ENCODE results near the gene CARMIL3.

Gene CARMIL3

DNA sequence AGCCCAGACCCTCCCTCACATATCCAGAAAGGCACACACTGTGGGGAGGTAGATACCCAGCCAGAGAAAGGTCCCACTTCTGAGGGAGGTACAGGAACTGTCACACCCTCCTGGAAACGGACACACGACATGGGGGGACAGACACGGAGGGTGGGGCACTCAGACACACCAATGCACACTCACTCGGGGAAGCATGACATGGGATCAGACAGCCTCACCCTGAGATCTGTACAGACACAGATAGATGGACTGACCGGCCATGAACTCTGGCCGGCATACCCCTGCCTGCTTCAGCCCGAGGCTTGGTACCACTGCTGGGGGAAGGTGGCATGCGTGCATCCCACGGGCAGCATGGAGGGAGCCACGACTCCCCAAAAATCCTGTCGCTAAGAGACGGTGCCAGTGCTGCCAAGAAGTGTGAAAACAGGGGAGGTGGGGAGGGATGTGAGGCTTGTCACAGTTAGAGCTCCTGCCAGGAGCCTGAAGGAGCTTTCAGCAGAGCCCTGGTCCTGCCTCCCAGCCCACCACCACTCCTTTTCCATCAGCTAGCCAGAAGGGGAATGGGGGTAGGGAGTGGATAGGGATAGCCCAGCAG, 20.1 kb downstream of the CARMIL3 start:
- DNase-seq, result no peak
- in situ Hi-C loops (cut with MboI; ENCODE audit: low pct_unique_long_range_greater_than_20kb, low sequenced_read_pairs), result no loop called here

DNA sequence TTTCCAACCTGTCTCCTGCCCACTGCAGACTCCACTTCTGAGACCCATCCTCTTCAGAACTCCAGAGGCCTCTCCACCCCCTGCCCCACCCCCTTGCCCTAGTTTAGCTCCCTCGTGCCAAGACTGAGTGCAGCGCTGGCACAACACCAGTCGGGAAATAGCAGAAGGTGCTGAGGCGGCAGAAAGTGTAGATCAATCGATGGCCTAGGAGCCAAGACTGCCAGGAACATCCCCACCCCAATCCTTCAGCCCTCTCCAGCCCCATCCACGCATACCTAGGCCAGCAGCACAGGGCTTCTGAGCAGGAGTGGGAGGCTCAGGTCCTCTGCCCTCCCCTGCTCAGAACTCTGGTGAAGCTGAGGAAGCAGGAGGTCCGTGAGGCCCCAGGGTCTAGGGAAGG, 20.6 kb downstream of the CARMIL3 start:
- in situ Hi-C loops (cut with MboI; ENCODE audit: low pct_unique_long_range_greater_than_20kb, low sequenced_read_pairs), result no loop called here
- DNase-seq, result no peak

DNA sequence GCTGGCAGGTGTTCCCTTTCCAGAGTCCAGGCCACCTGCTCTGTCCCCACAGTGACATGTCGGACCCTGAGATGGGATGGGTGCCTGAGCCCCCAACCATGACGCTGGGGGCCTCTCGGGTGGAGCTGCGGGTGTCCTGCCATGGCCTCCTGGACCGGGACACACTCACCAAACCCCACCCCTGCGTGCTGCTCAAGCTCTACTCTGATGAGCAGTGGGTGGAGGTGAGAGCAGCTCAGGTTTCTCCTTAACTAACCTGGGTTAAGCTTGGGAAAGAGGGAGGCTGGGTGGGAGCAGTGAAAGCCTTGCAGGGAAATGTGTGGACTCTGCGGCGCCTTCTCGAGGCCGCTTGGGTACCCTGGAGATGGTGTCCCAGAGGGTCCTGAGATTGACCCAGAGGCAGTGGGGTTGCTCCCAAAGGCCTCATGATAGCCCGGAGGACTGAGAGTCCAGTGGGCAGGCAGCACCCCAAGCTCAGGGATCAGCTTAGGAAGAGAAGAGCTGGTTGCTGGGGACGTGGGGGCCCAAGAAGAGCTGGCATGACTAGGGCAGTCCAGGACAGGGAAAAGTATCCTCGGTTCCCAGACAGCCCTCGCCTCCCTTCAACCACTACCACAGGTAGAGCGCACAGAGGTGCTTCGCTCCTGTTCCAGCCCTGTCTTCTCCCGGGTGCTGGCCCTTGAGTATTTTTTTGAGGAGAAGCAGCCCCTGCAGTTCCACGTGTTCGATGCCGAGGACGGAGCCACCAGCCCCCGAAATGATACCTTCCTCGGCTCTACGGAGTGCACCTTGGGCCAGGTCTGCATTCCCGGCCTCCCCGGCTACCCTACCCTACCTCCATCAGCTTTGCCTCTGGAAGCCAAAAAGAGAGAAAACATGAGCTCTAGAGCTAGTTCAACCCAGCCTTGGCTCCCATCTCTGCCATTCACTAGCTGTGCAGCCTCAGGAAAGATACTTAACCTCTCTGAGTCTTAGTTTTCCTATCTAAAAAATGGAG, 21.4 kb downstream of the CARMIL3 start:
- in situ Hi-C loops (cut with MboI; ENCODE audit: low pct_unique_long_range_greater_than_20kb, low sequenced_read_pairs), result no loop called here
- DNase-seq, result no peak

DNA sequence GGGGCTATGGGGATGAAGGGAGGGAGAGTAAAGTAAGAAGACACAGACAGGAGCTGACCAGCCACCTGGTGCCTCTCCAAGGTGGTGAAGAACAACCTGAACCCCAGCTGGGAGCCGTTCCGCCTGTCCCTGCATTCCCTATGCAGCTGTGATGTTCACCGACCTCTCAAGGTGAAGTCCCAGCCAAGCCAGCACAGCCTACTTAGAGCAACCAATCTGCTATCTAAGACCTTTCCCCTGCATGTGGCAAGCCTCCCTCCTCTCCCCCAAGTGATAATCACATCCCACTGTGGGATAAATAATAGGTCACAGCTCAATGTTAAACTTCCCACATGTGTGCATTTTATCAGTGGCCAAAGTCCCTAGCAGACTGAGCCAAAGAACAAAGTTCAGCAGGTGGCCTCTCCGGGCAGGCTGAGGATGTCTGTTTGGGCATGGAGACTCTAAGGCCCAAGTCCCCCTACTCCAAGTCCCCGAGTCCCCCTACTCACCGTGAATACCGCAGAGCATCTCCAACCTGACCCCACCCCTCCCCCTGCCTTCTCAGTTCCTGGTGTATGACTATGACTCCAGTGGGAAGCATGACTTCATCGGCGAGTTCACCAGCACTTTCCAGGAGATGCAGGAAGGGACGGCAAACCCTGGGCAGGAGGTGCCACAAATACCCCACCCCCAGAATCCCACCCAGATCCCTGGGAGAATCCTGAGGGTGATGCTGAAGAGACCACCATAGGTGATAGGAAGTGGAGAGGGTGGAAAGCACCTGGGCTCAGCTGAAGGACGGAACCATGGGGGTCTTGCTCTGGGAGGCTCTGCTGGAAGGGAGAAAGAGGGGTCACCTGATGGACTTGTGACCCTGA, 23.0 kb downstream of the CARMIL3 start:
- DNase-seq, result no peak
- in situ Hi-C loops (cut with MboI; ENCODE audit: low pct_unique_long_range_greater_than_20kb, low sequenced_read_pairs), result no loop called here

DNA sequence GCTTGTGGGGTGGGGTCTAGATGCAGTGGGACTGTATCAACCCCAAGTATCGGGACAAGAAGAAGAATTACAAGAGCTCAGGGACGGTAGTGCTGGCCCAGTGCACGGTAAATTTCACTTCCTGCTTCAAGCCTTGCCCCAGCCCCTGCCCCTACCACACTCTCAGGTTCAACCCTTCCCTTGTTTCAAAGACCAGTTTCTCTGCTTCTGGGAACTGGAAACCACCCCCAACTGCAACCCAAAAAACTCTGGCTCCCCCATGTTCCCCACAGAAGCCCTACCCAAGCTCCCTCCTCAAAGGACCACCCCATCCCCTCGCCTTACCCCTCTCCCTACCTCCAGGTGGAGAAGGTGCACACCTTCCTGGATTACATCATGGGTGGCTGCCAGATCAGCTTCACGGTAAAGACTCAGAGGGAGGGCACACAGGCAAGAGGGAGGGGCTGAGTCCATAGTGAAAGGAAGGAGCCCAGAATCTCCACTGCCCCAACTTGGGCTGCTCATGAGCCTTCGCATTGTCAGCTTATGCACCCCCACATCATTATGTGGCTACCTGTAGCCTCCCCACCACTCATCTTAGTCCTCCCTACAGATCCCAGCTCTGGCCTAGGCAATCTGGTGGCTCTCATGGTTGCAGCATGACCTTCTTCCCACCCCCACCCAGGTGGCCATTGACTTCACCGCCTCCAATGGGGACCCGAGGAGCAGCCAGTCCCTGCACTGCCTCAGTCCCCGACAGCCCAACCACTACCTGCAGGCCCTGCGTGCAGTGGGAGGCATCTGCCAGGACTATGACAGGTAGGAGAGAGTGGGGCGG, 23.9 kb downstream of the CARMIL3 start:
- no peak for DNase-seq
- in situ Hi-C loops (cut with MboI; ENCODE audit: low pct_unique_long_range_greater_than_20kb, low sequenced_read_pairs), result no loop called here

DNA sequence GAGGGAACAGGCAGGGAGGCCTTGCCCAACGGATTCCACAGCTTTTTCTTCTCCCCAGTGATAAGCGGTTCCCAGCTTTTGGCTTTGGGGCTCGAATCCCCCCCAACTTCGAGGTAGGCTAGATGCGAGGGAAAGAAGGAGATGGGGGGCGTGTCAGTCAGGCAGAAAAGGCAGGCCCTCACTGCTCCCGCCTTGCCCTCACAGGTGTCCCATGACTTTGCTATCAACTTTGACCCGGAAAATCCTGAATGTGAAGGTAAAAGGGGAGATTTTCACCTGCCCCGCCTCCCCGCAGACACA, 24.4 kb downstream of the CARMIL3 start:
- no peak for DNase-seq
- in situ Hi-C loops (cut with MboI; ENCODE audit: low pct_unique_long_range_greater_than_20kb, low sequenced_read_pairs), result no loop called here

DNA sequence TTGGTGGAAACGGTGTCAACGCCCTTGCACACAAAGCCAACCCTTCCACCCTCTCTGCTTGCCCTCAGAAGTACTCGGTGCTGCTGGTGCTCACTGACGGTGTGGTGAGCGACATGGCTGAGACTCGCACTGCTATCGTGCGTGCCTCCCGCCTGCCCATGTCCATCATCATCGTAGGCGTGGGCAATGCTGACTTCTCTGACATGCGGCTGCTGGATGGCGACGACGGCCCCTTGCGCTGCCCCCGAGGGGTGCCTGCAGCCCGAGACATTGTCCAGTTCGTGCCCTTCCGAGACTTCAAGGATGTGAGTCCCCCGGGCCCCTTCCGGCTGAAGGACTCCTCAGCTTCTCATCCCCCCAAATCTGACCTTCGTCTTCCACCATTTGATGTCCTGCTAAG, 25.3 kb downstream of the CARMIL3 start:
- DNase-seq, result no peak
- in situ Hi-C loops (cut with MboI; ENCODE audit: low pct_unique_long_range_greater_than_20kb, low sequenced_read_pairs), result no loop called here

DNA sequence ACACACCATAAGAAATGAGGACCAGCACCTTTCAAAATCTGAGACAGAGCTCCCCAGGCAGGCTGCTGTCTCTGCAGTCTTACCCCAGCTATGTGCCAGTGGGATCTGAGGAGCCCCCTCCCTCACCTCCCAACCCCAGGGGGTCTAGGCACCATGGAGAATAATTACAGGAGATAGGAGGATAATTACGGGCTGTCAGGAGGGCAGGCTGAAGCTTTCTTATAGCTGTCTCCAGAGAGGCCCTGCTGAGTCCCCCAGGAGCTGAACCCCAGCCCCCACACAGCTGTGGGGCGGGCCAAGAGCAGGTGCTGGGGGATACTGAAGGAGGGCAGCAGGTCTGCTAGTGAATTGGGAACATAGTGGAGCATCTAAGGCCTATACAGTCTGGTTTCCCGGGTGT, 26.3 kb downstream of the CARMIL3 start:
- no peak for DNase-seq
- in situ Hi-C loops (cut with MboI; ENCODE audit: low pct_unique_long_range_greater_than_20kb, low sequenced_read_pairs), result no loop called here

DNA sequence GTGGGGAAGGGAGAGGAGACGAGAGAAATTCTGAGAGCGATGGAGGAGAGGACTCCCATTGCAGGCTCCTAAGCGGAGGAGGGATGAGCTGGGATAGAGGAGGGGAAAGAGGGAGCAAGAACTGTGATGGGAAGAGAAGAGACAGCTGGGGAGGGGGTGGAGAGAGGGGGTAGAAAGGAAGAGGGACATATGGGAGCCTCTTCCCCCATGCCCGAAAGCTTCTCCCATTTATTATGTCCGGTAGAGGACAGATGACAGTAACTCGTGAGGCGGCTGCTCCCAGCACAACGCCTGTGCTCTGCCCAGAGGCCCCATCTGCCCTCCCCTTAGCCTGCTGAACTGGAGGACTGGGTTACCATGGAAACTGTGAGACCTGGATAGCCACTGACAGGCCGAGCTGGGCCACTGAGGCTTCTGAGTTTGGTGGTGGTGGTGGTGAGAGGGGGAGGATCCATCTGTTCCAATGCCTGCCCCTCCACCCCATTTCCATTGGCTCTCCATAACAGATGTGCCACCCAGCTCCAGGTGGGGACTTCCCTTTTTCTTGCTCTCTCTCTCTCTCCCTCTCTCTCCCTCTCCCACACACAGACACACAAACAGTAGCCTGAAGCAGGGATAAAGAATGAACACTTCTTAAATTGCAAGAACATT, 27.8 kb downstream of the CARMIL3 start:
- peak; percentile 93 for DNase-seq
- in situ Hi-C loops (cut with MboI; ENCODE audit: low pct_unique_long_range_greater_than_20kb, low sequenced_read_pairs), result no loop called here

DNA sequence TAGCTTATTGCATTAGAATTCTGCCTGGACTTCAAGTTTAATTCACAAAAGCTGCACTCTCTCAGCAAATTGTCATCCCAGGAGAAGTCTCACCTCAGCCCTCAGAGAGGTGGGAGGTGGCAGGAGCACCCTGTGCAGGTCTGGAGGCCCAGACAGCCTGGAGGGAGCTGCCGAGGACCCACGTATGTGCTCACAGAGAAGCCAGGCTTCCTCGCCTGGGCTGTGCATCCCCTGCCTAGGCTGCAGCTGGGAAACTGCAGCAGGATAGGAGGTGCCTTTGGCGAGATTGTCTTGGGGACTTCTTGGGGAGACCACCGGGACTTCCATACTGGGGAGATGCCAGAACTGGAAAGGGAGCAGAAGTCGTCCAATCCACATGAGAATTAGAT, 28.3 kb downstream of the CARMIL3 start:
- DNase-seq, result no peak
- in situ Hi-C loops (cut with MboI; ENCODE audit: low pct_unique_long_range_greater_than_20kb, low sequenced_read_pairs), result no loop called here

DNA sequence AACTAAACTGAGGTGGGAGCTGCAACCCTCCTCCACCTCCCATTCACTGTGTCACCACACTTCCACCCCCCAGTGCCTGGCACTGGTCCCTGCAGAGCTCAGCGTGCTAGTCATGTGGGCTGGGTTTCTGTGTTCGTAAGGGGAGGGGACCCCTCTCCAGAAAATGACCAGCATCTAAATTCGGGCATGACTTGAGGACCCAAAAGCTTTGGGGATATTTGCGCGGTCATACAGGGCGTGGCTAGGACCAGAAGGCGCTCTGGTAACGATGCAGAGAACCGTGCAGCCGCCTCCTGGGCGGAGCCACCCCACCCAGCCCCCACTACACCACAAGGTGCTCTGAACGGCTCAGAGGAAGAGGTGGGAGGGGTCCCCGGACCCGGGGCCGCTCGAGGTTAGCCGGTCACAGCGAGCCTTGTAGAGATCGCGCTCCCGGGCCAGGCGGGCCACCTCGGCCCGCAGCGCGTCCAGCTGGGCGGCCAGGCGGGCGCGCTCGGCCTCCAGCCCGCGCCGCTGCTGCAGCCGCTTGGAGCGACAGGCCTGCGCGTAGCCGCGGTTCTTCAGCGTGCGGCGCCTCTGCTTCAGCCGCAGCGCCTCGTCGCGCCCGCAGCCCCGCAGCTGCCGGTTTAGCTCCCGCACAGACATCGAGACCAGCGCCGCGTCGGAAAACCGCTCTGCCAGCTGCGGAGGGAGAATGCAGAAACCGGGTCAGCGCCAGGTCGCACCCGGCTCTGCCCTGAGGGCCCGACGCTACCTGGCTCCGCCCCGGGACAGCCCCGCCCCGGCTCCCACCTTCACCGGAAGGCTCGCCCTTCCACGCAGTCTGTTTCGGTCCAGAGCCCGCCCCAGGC, 29.3 kb downstream of the CARMIL3 start:
- in situ Hi-C loops (cut with MboI; ENCODE audit: low pct_unique_long_range_greater_than_20kb, low sequenced_read_pairs), result no loop called here
- peak; percentile 68 for DNase-seq

DNA sequence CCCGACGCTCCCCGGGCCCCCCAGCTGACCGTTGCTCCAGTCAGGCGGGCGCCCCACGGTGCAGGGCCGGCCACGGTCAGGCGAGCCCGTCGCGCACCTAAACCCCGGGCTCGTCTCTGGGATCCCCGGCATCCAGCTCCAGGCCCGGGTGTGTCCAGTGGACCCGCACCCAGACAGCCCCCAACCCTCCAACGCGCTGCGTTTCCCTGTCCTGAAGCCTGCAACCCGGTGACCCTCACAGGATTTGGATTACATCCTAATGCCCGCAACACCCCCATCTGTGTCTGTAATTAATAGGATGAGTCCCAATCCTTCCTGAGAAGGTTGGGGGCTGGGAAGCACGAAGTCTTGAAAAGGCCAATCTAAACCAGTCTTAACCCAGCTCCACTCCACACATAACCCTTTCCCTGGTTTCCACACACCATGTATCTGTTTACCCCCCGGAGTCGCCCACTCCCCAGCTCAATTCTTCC, 30.0 kb downstream of the CARMIL3 start:
- no peak for DNase-seq
- in situ Hi-C loops (cut with MboI; ENCODE audit: low pct_unique_long_range_greater_than_20kb, low sequenced_read_pairs), result no loop called here

DNA sequence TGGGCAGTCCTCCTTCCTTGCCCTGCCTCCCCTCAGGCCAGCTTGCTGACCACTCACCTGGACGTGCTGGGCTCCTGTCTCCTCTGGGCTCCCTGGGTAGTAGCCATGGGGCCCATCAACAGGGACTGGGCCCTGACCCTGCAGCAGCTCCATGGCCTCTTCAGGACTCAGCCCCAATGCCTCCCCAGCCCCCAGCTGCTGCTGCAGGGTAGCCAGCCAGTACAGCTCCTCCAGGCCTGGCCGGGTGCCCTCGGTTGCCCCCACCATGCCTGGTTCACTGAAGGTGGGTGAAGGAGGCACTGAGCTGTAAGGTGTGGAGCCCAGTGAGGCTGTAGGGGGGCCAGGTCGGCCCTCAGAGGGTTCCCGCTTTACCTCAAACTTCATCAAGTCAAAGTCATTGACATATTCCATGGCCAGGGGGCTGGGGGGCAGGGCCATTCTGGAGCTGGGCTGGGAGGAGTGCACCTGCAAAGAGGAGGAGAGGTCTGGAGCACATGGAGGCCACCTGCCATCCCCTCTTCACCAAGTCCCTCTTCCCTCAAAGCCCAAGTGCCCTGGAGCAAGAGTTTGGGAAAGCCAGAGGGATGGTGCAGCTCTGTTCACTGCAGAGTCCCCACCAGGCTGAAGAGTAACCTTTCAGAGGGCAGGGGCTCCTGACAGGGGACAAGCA, 30.7 kb downstream of the CARMIL3 start:
- in situ Hi-C loops (cut with MboI; ENCODE audit: low pct_unique_long_range_greater_than_20kb, low sequenced_read_pairs), result no loop called here
- DNase-seq, result no peak

DNA sequence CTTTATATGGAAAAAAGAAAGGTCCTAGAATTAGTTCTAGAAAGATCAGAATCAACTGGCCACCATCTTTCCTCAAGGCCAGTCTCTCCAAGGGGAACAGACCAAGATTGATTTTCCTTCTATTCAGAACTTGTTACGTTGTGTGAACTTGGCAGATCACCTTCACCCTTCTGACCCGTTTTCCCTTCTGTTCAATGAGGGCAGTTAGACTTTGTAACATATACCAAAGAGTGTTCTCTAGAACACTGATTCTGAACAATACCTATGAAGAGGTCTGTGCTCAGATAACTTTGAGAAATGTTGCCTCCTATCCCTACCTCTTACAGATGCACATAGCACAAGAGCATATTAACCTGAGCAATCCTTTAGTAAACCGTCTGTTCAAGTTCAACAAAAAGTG, 31.7 kb downstream of the CARMIL3 start:
- no peak for DNase-seq
- in situ Hi-C loops (cut with MboI; ENCODE audit: low pct_unique_long_range_greater_than_20kb, low sequenced_read_pairs), result no loop called here

DNA sequence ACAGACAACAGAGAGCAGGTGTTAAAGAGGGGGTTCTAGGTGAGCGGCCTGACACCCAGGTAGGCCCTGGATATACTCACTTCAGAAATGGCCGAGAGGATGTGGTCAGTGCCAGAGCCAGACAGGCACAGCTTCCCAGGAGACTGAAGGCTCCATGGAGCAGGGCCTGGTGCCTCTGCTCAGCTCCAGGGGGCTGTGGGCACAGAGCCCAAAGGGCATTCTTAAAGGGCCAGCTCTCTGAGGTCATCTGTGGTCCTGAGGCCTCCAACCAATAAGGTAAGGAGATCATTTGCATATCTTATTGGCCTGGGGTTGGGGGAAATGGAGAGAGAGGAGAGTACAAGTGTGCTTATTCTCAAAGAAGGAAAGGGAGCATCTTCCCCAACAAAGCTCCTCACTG, 32.6 kb downstream of the CARMIL3 start:
- no peak for DNase-seq
- in situ Hi-C loops (cut with MboI; ENCODE audit: low pct_unique_long_range_greater_than_20kb, low sequenced_read_pairs), result no loop called here

DNA sequence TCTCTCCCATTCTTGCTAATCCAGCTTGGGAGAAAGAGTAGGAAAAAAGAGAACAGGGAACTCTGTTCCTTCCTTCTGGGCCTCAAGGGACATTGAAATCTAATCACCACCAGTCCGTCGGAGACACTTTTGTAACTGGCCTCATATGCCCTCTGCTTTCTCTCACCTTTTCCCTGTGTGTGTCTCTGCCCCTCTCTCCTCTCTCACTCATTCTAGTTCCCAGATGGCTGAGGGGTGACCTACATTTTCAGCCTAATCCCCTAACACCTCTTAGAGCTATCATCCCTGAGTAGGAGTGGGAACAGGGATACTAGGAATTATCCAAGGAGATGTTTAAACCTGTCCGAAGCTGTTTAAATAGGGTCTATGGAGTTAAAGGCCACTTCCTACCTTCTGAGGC, 33.4 kb downstream of the CARMIL3 start:
- in situ Hi-C loops (cut with MboI; ENCODE audit: low pct_unique_long_range_greater_than_20kb, low sequenced_read_pairs), result no loop called here

DNA sequence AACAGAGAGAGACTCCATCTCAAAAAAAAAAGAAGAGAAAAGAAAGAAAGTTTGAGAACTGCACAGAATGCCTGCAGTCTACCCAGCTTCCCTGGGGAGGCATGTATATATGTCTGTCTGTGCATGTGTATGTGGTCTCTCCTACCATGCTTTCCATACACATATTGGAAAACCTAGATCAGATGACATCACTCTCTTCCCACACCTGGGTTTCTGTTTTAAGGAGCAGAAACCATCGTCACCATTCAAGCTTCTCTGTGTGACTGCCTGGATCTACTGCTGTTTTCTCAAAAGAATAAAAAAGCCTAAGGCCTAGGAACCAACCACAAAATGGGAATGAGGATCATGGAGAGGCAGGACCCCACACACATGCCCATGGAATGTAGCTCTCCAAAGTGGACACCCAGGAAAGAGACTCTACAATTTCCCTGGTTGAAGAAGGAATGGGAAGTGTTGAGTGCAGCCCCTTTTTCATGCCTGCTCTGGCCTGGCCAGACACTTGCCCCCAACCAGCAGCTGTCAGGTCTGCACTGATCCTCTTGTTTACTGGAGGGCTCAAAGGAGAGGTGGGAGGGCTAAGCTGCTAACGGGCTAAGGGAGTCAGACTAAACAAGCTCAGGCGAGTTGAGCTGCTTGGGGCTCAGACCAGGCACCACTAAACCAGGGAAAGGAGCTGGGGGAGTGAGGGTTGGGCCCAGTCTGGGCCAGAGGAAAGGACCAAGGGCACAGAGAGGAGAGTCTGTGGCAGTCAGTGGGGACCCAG, 34.6 kb downstream of the CARMIL3 start:
- in situ Hi-C loops (cut with MboI; ENCODE audit: low pct_unique_long_range_greater_than_20kb, low sequenced_read_pairs), result no loop called here

More for the DNA sequence above, 33.4 kb downstream of the CARMIL3 start:
- DNase-seq, result no peak

More for the DNA sequence above, 34.6 kb downstream of the CARMIL3 start:
- no peak for DNase-seq

Measured in KBM-7 (cell line).